SK-N-SH treated with all-trans-retinoic acid at 6 μM for 48 hours (cell line): ENCODE data around the gene AP3B1.

Experiments used
- ATAC-seq: fragments of 200-7000 bp; cut with Tn5 transposase; 3 replicates; pipeline ENCODE4 v1.9.1; 2020; ENCODE audit warnings: mild to moderate bottlenecking, moderate library complexity
- ARNTL ChIP-seq: fragments of 450-650 bp; formaldehyde crosslinking; IDR thresholded peaks from 2 replicates; pipeline ENCODE4 v1.5.0; 2020; ENCODE audit warnings: low read depth, mild to moderate bottlenecking, moderate library complexity, borderline replicate concordance
- BACH2 ChIP-seq: fragments of 250-450 bp; sonication (Bioruptor Pico); IDR thresholded peaks from 2 replicates; pipeline ENCODE4 v1.9.0; 2021; ENCODE audit warnings: mild to moderate bottlenecking, borderline replicate concordance
- CREB5 ChIP-seq: fragments of 250-450 bp; sonication (Bioruptor Pico); IDR thresholded peaks from 2 replicates; pipeline ENCODE4 v1.5.1; 2020; ENCODE audit warnings: low read depth, mild to moderate bottlenecking, moderate library complexity
- CSDC2 ChIP-seq: fragments of 250-450 bp; sonication (Bioruptor Pico); IDR thresholded peaks from 2 replicates; pipeline ENCODE4 v1.5.0; 2020; ENCODE audit warnings: mild to moderate bottlenecking, moderate library complexity
- CSRNP3 ChIP-seq: fragments of 250-450 bp; sonication (Bioruptor Pico); IDR thresholded peaks from 2 replicates; pipeline ENCODE4 v1.5.1; 2021; ENCODE audit warnings: mild to moderate bottlenecking, moderate library complexity
- ESRRG ChIP-seq: fragments of 250-450 bp; sonication (Bioruptor Pico); IDR thresholded peaks from 2 replicates; pipeline ENCODE4 v1.6.1; 2021; ENCODE audit warnings: mild to moderate bottlenecking
- GLIS3 ChIP-seq: fragments of 250-450 bp; sonication (Bioruptor Pico); IDR thresholded peaks from 2 replicates; pipeline ENCODE4 v1.5.0; 2020; ENCODE audit warnings: mild to moderate bottlenecking, moderate library complexity
- ISL1 ChIP-seq: fragments of 250-450 bp; sonication (Bioruptor Pico); IDR thresholded peaks from 2 replicates; pipeline ENCODE4 v2.1.2; 2022; ENCODE audit warnings: mild to moderate bottlenecking, moderate library complexity
- OSR1 ChIP-seq: fragments of 250-450 bp; sonication (Bioruptor Pico); IDR thresholded peaks from 2 replicates; pipeline ENCODE4 v1.8.0; 2022; ENCODE audit warnings: moderate library complexity, mild to moderate bottlenecking, inconsistent platforms
- PATZ1 ChIP-seq: fragments of 250-450 bp; sonication (Bioruptor Pico); IDR thresholded peaks from 2 replicates; pipeline ENCODE4 v1.8.0; 2020; ENCODE audit warnings: mild to moderate bottlenecking, moderate library complexity, borderline replicate concordance
- POU6F1 ChIP-seq: fragments of 250-450 bp; sonication (Bioruptor Pico); IDR thresholded peaks from 2 replicates; pipeline ENCODE4 v1.8.0; 2021; ENCODE audit warnings: low read depth, mild to moderate bottlenecking, moderate library complexity, borderline replicate concordance
- PPARA ChIP-seq: fragments of 250-450 bp; sonication (Bioruptor Pico); IDR thresholded peaks from 2 replicates; pipeline ENCODE4 v1.5.0; 2020; ENCODE audit warnings: mild to moderate bottlenecking, borderline replicate concordance
- RARB ChIP-seq: fragments of 250-450 bp; sonication (Bioruptor Pico); IDR thresholded peaks from 2 replicates; pipeline ENCODE4 v1.8.0; 2021; ENCODE audit warnings: mild to moderate bottlenecking, moderate library complexity
- SNAI2 ChIP-seq: fragments of 250-450 bp; sonication (Bioruptor Pico); IDR thresholded peaks from 2 replicates; pipeline ENCODE4 v1.5.0; 2020; ENCODE audit warnings: mild to moderate bottlenecking, moderate library complexity
- TCF4 ChIP-seq: fragments of 250-450 bp; sonication (Bioruptor Pico); IDR thresholded peaks from 2 replicates; pipeline ENCODE4 v1.8.0; 2021; ENCODE audit warnings: mild to moderate bottlenecking, moderate library complexity, borderline replicate concordance
- TOX ChIP-seq: fragments of 250-450 bp; sonication (Bioruptor Pico); IDR thresholded peaks from 2 replicates; pipeline ENCODE4 v1.8.0; 2021; ENCODE audit warnings: mild to moderate bottlenecking, moderate library complexity, borderline replicate concordance
- TSHZ2 ChIP-seq: fragments of 250-450 bp; sonication (Bioruptor Pico); IDR thresholded peaks from 2 replicates; pipeline ENCODE4 v1.5.0; 2020; ENCODE audit warnings: mild to moderate bottlenecking, moderate library complexity
- ZC3H10 ChIP-seq: fragments of 250-450 bp; sonication (Bioruptor Pico); IDR thresholded peaks from 2 replicates; pipeline ENCODE4 v1.5.1; 2021; ENCODE audit warnings: mild to moderate bottlenecking, moderate library complexity
- ZFP3 ChIP-seq: fragments of 250-450 bp; sonication (Bioruptor Pico); IDR thresholded peaks from 2 replicates; pipeline ENCODE4 v1.5.0; 2020; ENCODE audit warnings: mild to moderate bottlenecking, moderate library complexity
- ZFP30 ChIP-seq: fragments of 450-650 bp; formaldehyde crosslinking; IDR thresholded peaks from 2 replicates; pipeline ENCODE4 v1.5.0; 2022; ENCODE audit warnings: mild to moderate bottlenecking, moderate library complexity
- ZNF565 ChIP-seq: fragments of 450-650 bp; formaldehyde crosslinking; conservative IDR thresholded peaks from 2 replicates; pipeline ENCODE4 v1.5.0; 2020; ENCODE audit warnings: low read depth, mild to moderate bottlenecking, moderate library complexity
- ZNF70 ChIP-seq: fragments of 450-650 bp; formaldehyde crosslinking; IDR thresholded peaks from 2 replicates; pipeline ENCODE4 v1.5.0; 2020; ENCODE audit warnings: mild to moderate bottlenecking, moderate library complexity
- ZNF8 ChIP-seq: fragments of 450-650 bp; formaldehyde crosslinking; IDR thresholded peaks from 2 replicates; pipeline ENCODE4 v1.5.0; 2020; ENCODE audit warnings: mild to moderate bottlenecking, moderate library complexity

AP3B1 gene

GRCh38 chr5:78002690-78003089 lies 291.8 kb downstream of the AP3B1 start:
- TF ChIP-seq ISL1 (CRISPR knock-in tag) (no peak), ARNTL (no peak)
- no peak; the same call in 2 of the 3 replicates for ATAC-seq

GRCh38 chr5:78001197-78001596 lies 293.3 kb downstream of the AP3B1 start:
- no peak for ATAC-seq
- TF ChIP-seq ZFP3 (CRISPR knock-in tag) (no peak), PPARA (CRISPR knock-in tag) (no peak), PATZ1 (CRISPR knock-in tag) (no peak), TOX (CRISPR knock-in tag) (no peak), ZC3H10 (no peak), CSDC2 (CRISPR knock-in tag) (no peak), RARB (CRISPR knock-in tag) (no peak), ZNF8 (CRISPR knock-in tag) (no peak), GLIS3 (CRISPR knock-in tag) (no peak)

- no peak for ATAC-seq
- TF ChIP-seq ESRRG (CRISPR knock-in tag), result no peak
- no peak for TF ChIP-seq CSRNP3 (CRISPR knock-in tag)
- no peak for TF ChIP-seq ZC3H10
- TF ChIP-seq TSHZ2 (CRISPR knock-in tag), result no peak
- TF ChIP-seq TOX (CRISPR knock-in tag), result no peak
- TF ChIP-seq ARNTL, result no peak
- TF ChIP-seq SNAI2, result no peak
- no peak for TF ChIP-seq BACH2 (CRISPR knock-in tag)
- TF ChIP-seq ZNF70 (CRISPR knock-in tag), result no peak
- TF ChIP-seq GLIS3 (CRISPR knock-in tag), result no peak
- no peak for TF ChIP-seq CREB5 (CRISPR knock-in tag)
- no peak for TF ChIP-seq OSR1 (CRISPR knock-in tag)
- no peak for TF ChIP-seq ZNF565 (CRISPR knock-in tag)
- TF ChIP-seq ZFP3 (CRISPR knock-in tag), result no peak
- no peak for TF ChIP-seq ZFP30 (CRISPR knock-in tag)
- TF ChIP-seq POU6F1, result no peak
- TF ChIP-seq TCF4, result no peak
- TF ChIP-seq PATZ1 (CRISPR knock-in tag), result no peak
Observed at GRCh38 chr5:78000191-78000590, 294.3 kb downstream of the AP3B1 start.
